HG03108 (cell line): ENCODE data around the gene OR6X1.
"Not testable (repeated sequence)": the region's sequence is repeated elsewhere in the genome, so short reads cannot be mapped to it uniquely, and the experiment has no call there.

Experiments used
- ATAC-seq: cut with Tn5 transposase; IDR thresholded peaks from one replicate; pipeline ENCODE4 v1.9.1; 2021; ENCODE audit warnings: moderate library complexity; ENCODE audit not compliant: unreplicated experiment

The OR6X1 gene

DNA sequence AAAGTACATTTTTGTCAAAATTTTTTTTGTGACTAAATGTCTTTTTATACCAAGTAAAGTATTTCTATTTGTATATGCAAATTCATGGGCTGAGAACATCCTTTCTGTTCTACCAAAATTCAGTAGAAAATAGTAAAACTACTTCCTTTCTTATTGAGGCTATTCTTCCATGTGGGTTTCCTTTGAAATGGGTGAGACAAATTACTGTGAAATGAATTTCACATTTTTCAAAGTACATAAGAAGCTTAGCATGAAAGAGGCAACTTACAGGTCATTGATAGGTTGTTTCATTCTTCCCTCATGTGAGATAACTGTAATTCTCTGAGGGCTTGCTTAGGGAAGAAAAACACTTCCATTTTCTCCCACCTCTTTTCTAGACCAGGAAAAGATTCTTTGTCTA lies 1.0 kb upstream of the OR6X1 start:
- ATAC-seq = no peak

DNA sequence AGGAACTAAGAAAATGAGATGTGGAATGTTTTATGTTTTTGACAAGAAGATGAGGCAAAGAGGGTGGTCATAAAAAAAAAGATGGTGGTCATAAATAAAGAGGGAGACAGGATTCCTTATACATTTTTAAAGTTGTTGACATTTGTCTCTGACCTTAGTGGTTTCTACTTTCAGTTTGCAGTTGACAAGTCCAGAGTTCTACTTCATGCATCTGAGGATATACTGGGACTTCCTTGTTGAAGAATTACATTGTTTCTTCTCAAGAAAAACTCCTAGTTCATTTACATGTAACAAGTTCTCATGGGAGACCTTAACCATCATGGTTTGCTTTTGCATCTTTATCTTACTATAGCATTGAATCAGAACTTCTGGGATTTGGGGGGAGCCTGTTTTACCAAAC lies 1.2 kb downstream of the OR6X1 start:
- ATAC-seq = no peak

DNA sequence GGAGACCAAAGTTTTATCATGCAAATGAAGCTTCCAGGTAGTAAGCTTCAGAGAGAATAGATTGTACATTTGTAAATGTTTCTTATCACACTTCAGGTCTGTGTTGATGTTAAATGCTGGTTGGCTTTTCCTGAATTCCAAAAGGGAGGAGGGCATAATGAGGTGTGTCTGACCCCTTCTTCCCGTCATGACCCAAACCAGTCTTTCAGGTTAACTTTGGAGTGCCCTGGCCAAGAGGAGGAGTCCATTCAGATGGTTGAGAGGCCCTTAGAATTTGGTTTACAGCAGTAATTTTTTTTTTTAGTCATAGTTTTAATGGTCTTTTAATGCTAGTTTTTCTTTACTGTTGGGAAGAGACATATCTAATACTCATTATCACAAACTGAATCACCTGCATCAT lies 2.5 kb downstream of the OR6X1 start:
- no peak for ATAC-seq

DNA sequence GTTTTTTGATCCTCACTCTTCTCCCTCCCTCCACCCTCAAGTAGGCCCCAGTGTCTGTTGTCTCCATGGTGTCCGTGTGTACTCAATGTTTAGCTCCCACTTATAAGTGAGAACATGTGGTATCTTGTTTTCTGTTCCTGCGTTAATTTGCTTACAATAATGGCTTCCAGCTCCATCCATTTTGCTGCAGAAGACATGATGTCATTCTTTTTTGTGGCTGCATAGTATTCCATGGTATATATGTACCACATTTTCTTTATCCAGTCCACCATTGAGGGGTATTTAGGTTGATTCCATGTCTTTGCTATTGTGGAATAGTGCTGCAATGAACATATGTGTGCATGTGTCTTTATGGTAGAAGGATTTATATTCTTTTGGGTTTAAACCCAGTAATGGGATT lies 6.0 kb downstream of the OR6X1 start:
- not testable (repeated sequence) for ATAC-seq

DNA sequence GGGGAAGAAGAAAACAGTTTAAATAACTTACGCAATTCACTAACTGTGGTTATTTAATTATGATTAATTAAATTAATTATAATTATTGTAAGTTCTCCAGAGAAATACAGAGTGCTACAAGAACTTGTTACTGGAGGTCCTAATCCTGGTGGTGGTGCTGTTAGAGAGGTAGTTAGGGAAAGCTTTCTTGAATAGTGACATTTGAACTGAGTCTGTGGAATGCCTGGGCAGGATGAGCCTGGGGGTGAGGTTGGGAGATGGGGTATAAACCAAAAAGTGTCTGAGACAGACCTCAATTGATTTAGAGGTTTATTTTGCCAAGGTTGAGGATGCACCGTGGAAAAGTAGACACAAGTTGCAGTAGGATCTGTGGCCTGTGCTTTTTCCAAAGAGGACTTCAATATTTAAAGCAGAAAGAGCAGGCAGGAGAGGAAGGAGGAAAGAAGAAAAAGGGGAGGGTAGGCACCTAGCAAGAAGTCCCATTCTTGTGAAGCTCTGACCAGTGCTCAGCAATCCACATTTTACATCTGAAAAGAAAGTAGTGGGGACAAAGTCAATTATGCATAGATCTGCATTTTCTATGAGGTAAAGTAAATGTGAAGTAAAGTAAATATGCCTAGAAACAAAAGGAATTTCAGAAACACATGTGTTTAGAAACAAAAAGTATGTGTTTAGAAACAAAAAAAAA lies 8.4 kb downstream of the OR6X1 start:
- no peak for ATAC-seq

DNA sequence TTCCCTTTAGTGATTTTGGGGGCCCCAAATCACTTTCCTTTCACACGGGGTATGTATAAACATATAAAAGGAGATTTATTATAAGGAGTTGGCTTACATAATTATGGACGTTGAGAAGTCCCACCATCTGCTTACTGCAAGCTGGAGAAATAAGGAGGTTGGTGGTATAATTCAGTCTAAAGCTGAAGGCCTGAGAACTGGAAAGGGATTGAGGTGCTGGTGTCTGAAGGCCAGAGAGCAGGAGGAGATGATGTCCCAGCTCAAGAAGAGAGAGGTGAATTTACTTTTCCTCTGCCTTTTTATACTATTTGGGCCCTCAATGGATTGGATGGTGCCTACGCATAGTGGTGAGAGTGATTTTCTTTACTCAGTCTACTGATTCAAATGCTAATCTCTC lies 11.6 kb downstream of the OR6X1 start:
- no peak for ATAC-seq

DNA sequence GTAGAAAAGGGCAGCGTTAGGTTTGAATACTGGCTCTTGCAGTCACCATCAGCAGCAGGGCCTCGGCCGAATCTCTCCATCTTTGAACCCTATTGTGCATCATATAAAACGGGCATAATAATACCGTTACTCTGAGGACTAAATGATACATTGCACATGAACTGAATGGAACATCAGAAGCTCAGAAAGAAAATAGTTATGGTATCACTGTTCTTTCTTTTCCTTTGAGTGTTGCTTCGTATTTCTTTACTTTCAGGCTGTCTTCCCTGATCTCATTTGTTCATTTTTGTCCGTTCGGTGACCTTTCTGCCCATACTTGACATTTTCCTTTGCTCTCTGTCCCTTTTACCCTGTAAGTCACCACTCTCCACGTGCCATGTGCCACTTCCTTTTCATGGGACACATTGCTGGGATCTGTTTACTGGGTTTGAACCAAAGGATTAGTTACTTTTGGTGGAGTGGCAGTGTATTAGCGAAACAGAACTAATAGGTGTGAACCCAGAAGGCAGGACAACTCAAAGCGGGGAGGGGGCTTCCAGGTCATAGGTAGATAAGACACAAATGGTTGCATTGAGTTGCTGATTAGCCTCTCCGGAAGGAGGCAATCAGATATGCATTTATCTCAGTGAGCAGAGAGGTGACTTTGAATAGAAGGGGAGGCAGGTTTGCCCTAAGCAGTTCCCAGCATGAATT lies 12.1 kb downstream of the OR6X1 start:
- ATAC-seq = no peak

DNA sequence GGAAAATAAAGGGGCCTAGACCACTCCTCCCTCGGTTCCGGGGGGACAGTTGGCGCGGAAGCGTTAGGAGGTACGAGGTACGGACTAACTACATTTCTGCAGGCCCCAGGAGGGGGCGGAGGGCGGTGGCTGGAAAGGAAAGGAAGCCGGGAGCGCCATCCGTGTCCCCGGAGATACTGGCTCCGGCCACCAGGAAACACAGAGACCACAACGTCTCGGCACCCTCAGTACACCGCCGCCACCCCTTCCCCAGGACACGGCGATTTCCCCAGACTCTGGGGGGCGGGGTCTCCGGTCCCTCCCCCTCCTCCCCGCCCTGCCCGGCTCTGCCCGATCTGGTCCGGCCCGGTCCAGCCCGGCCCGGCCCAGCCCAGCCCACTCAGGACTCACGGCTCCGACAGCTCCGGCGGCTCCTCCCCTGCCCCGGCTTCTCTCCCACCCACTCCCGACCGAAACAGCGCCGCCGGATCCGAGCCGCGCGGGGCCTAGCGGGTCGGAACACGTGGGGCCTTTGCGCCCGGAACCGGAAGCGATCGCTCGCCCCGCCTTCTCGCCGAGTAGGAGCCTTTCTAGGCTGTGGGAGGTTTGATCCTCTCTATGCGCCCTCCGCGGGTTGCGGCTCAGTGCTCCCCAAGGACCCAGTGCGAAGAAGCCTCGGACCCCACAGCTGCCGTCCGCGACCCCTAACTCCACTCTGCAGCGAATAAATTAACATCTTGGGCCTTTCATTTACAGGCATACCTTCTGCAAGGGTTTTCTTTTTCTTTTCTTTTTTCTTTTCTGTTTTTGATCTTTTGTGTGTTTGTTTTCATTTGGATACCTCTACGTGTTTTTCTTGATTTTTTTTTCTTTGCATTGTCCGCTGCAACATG lies 12.9 kb downstream of the OR6X1 start, which contains the start of gene ZNF202:
TSS of gene ZNF202 (minus strand) at position 502 of the 872 bp plus-strand sequence. CDS start 10,772 bp downstream, outside the sequence.
- peak; percentile 99 for ATAC-seq

DNA sequence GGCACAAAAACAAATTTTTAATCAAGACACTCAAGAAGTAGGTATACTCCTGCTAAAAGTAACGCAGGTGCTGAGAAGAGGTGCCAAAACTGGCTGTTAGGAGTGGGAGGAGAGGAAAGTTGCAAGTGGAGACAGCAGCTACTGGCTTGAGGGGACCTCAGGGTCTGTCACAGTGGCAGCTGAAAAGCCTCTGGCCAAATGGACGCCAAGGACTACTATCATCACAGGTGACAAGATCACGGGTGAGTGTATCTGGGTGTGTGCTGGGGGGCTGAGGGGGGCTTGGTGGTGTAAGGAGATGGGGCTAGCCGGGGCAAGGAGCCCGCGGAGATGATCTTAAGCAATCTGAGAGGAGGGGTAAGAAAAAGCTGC lies 13.5 kb downstream of the OR6X1 start:
- no peak for ATAC-seq

DNA sequence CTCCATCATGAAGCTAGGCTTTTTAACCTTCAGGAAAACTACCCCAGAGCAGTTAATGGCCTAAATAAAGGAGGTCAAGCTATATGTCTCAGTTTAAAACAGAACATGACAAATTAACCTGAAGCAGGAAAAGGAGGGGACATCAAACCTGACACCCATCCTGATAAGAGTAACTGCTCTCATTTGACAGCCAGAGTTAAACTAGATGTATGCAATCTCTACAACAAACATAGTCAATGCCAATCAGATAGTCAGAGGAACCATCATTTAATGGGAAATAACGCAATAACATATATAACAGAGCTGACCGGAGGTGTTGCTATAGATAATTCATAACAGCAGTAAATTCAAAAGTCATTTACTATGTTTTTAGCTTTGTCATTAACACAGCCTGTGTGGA lies 15.9 kb downstream of the OR6X1 start:
- ATAC-seq = no peak

DNA sequence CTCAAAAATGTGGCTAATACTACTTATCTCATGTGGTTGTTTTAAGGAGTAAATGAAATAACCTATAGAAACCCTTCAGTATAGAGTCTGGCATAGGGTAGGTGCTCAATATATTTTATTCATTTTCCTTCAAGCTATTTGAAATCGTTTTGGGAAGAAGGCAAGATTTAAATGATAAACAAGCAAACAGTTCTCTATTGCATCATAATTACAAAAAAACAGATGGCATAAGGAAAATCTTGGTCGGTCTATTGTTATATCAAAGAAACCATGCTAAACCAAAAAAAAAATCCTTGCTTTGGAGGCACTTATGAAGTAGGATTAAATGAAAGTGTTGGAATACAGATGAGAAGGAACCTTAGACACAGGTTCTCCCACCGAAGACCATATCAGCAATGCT lies 17.5 kb downstream of the OR6X1 start:
- no peak for ATAC-seq

DNA sequence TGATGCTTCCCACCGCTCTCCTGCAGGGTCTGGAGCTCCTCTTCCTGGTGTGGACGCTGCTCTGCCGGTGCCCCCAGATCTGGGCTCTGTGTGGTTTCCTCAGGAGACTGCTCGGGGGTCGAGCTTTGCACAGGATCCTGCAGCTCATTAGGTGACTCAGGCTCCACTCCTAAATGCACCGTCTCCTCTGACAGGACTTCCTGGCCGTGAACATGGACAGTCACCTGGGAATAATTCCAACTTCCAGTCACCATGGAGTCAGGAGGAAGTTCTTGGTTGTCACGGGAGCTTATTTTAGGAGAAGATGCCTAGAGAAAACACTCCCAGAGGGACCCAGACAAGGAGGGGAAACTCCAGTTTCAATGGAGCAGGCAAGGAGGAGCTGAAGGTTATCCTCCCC lies 24.7 kb downstream of the OR6X1 start:
- ATAC-seq = no peak

DNA sequence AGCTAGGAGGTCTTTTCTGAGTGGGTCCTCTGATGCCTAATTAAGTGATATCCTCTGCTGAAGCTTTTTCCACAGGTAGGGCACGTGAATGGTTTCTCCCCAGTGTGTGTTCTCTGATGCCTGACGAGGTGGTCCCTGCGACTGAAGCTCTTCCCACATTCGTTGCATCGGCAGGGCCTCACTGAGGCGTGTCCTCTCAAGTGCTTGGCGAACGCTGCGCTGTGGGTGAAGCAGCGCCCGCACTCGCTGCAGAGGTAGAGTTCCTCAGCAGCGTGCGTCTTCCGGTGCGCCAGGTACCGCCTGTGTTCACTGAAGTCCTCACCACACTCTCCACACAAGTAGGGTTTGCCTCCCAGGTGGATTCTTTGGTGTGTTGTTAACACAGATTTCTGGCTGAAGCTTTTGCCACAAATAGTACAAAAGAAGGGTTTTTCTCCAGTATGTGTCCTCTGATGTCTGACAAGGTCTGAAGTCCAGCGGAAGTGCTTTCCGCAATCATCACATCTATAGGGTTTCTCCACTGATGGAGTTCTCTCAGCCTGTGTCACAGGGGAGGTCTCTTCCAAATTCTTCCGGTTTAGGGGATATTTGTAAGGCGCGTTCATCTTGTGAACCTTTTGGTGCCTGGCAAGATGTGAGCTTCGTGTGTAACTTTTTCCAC lies 28.2 kb downstream of the OR6X1 start:
- no peak for ATAC-seq

DNA sequence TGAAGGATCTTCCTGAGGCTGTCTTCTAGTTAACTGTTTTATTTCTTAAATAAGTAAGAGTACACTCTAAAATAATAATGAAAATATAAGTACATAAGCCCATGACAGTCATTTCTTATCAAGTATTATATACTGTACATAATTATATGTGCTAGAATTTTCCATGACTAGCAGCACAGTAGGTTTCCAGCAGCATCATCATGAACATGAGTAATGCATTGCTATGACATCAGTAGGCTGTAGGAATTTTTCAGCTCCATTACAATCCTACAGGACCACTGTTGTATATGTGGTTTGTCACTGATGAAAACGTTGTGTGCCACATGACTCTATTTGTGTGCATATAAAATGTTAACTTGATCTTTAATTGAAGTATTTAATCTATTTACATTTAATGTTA lies 34.9 kb downstream of the OR6X1 start:
- ATAC-seq = no peak

DNA sequence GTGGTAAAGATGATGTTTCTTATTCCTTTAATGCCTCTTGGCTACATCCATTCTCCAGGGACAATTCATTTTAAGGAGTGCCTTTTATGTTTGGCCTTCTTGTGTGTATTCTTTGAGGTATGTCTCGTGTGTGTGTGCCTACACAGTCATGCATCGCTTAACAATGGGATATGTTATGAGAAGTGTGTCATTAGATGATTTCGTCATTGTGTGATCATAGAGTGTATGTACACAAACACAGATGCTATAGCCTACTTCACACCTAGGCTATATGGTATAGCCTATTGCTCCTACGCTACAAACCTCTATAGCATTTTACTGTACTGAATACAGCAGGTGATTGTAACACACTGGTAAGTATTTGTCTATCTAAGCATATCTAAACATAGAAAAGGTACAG lies 35.8 kb downstream of the OR6X1 start:
- no peak for ATAC-seq

DNA sequence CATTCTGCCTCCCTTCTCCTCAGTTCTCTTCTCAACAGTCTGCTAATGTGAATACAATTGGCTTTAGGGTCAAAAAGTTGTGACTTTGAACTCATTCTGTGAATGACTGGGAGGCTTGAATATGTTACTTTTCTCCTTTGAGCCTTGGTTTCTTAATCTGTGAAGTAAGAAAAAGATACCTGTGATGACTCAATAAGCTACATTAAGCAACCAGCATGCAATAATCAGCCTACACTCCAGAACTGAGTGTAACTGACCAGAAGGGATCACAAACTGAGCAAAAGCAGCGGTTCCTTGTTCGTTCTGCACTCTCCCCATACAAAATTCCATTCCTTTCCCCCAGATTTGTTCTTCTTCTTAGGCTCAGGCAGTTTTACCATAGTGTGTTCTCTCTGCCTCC lies 36.3 kb downstream of the OR6X1 start:
- ATAC-seq = no peak

DNA sequence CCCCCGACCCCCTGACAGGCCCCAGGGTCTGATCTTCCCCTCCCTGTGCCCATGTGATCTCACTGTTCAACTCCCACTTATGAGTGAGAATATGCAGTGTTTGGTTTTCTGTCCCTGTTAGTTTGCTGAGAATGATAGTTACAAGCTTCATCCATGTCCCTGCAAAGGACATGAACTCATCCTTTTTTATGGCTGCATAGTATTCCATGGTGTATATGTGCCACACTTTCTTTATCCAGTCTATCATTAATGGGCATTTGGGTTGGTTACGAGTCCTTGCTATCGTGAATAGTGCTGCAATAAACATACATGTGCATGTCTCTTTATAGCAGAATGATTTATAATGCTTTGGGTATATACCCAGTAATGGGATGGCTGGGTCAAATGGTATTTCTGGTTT lies 41.7 kb downstream of the OR6X1 start:
- ATAC-seq = not testable (repeated sequence)

DNA sequence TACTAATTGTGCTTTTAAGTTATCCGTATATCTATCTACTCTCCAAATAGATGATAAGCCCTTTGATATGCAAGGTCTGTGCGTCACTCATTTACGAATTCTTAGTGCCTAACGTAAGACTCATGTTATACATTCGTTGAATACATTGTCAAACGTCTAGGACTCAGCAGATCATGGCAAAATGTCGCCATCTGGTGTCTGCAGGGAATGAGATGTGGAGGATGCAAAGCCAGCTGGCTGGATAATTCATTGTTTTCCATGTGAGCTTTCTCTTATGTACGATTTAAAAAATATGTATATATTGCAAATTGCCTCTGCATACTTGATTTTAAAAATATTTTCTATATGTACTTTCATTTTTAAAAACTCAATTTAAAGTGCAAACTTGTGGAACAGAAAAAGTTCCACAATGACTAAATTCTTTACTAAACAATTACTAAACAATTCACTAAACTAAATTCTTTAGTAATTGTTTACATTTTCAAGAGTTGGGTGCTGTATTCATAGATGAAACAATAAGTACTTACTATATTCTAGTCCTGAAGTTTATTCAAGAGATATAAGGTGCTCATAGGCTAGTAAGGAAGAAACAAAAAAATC lies 46.6 kb downstream of the OR6X1 start:
- ATAC-seq = no peak

DNA sequence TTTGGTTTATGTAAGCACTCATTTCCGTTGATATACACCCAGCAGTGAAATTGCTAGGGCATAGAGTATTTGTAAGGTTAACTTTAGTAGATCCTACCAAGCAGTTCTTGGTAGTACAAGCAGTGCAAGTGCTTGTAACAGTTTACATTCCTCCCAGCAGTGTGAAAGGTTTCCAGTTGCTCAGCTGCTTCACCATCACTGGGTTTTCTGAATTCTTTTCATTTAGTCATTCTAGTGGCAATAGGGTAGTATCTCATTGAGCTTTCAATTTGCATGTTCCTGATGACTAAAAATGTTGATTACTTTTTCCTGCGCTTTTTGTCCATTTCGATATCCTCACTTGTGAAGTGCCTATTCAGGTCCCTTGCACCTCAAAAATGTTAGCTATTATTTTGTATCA lies 47.1 kb downstream of the OR6X1 start:
- no peak for ATAC-seq

DNA sequence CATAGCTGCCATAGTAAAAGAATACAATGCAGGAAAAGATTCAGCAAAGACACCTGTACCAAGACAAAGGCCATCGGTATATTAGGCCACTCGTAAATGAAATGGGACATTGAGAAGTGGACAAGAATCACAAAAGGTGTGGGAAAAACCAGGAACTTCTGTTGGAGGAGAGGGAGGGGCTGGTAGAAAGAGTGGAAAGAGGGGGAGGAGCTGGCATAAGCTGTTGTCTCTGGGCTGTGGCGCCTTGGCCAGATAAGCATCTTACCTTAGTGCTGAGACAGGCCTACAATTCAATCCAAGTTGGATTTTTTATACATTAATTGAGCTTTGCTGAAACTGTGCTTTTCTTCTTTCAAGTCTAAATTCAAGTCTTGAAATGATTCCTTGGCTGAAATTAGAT lies 50.0 kb downstream of the OR6X1 start:
- no peak for ATAC-seq
